Right kidney (tissue), 1 donor: ENCODE results near the gene HLA-DQB2.
"Not testable (repeated sequence)": the region's sequence is repeated elsewhere in the genome, so short reads cannot be mapped to it uniquely, and the experiment has no call there.

Experiments
- DNase-seq: peaks from one replicate; pipeline ENCODE4 v3.0.0-alpha.2; 2016

Gene HLA-DQB2

GRCh38 chr6:32745649-32746048 is 17.7 kb downstream of the HLA-DQB2 start:
- not testable (repeated sequence) for DNase-seq

- DNase-seq: no peak
Measured at GRCh38 chr6:32744776-32745175, 18.6 kb downstream of the HLA-DQB2 start.

GRCh38 chr6:32742374-32742773 is 21.0 kb downstream of the HLA-DQB2 start:
- no peak for DNase-seq

- no peak for DNase-seq
Measured at GRCh38 chr6:32741031-32741960, 22.0 kb downstream of the HLA-DQB2 start, which contains the start of gene HLA-DQA2. Gene HLA-DQA2, plus strand, starts transcription at chr6:32741391. Its CDS starts 53 bp downstream, at chr6:32741444.

- DNase-seq: no peak
Measured at GRCh38 chr6:32738126-32738525, 25.2 kb downstream of the HLA-DQB2 start.

GRCh38 chr6:32718879-32719278 is 44.5 kb downstream of the HLA-DQB2 start:
- no peak for DNase-seq

GRCh38 chr6:32716396-32716795 is 46.9 kb downstream of the HLA-DQB2 start:
- DNase-seq: no peak

- no peak for DNase-seq
Measured at GRCh38 chr6:32713241-32713640, 50.1 kb downstream of the HLA-DQB2 start.

- no peak for DNase-seq
Measured at GRCh38 chr6:32709625-32710024, 53.7 kb downstream of the HLA-DQB2 start.
